Retina (tissue), 1 donor: ENCODE data around the gene SEBOX.

Source experiments
- DNase-seq: peaks from one replicate; pipeline ENCODE4 v3.0.0-alpha.2; 2016

SEBOX gene

DNA sequence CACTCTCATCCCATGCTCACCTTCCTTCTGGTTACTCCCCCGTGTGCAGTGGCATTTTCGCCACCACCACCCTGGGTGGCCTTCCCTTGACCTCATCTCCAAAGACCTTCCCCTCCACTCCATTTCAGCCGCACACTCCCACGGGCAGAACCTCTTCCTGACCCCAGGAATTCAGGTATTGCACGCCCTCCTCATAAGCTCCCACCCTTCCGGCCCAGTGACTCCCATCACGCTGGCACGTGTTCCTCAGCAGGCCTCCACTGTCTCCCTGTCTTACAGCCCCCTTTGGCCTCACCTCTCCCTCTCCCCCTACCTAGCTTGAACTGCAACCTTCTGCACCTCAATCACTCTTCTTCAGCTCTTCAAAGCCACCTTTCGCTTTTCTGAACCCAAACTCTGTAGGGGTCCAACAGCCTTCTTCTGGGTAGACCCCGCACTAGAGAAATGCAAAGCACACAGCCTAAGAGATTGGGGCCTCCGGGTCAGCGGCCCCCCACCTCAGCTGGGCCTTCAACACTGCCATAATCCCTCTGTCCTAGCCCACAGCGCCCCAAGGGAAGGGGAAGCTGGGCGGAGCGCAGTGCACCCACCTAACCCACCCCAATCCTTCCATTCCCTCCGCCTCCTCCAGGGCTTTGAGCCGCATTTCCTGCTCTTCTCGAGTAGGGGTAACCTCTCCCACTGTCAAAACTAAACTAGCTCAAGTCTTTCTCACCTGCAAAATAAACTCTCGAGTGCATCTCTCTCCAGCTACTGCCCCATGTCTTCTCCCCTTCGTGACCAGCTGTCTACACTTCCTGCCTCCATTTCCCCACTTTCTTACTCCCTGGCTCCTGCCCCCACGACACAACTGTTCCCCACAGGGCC lies 47.7 kb downstream of the SEBOX start:
- peak; percentile 12 for DNase-seq

DNA sequence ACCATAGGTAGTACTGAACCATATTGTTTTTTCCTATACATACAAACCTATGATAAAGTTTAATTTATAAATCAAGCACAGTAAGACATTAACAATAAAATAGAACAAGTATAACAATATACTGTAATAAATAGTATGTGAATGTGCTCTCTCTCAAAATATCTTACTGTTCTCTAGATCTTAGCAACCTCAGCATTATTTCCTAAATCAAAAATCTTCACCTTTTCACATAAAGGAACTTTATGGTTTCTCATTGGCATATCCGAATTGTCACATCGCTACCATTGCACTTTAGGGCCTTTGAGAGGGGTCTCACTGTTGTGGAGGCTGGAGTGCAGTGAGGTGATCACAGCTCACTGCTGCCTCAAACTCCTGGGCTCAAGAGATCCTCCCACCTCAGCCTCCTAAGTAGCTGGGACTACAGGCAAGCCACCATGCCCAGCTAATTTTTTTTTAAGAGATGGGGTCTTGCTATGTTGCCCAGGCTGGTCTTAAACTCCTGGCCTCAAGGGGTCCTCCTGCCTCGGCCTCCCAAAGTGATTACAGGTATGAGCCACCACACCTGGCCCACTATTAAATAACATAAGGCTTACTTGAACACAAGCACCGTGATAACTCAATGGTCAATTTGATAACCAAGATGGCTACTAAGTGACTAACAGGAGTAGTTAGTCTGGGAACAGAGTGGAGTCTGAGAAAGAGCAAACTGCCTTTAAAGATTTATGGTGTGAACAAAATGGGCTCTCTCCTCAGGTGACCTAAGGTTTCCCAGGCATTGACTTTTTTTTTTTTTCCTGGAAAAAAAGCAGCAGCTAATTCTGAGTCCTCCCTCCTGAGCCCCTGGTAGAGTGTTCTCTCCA lies 48.9 kb downstream of the SEBOX start:
- DNase-seq = no peak

DNA sequence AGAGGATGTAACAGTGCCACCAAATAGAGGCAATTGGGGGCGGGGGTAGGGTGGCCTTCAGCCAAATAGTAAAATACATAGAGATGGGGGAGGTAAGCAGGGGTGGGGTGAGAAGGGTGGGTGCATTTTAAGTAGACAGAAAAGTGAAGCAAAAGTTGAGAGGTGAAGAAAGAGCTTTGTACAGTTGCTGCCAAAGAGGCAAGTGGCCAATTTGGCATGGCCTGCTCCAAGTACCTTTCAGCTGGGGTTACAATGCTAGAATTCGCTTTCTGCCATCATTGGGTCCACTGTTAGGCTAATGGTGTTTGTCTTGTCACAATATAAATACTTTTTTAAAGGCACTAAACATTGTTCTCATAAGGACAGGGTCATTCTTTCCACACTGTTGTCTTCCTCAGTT lies 51.2 kb downstream of the SEBOX start:
- DNase-seq = no peak
